HG03196 (cell line): ENCODE measurements around the gene USP43.
"Not testable (repeated sequence)": the region's sequence is repeated elsewhere in the genome, so short reads cannot be mapped to it uniquely, and the experiment has no call there.

Experiments used
- ATAC-seq: cut with Tn5 transposase; IDR thresholded peaks from one replicate; pipeline ENCODE4 v1.9.1; 2021; ENCODE audit not compliant: unreplicated experiment

The USP43 gene

GRCh38 chr17:9644910-9645751, at the start of gene USP43:
TSS of gene USP43 (plus strand) at chr17:9645517. CDS start at chr17:9645633, 116 bp downstream.
- ATAC-seq = no peak

- ATAC-seq = not testable (repeated sequence)
Observed at GRCh38 chr17:9597638-9598037, 47.7 kb upstream of the USP43 start.

DNA sequence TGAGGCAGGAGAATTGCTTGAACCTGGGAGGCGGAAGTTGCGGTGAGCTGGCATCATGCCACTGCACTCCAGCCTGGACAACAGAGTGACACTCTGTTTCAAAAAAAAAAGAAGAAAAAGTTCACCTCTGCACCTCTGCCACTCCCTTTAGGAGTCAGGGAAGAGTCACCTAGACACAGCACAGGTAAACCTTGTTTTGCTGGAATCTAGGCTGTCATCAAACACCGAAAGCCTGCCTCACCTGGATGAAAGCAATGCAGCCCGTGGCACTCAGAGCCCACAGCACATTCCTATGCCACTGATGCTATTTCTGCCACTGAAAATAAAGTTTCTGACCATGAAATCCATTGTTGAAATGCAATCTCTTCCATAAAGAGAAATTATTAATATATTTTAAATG, 46.7 kb upstream of the USP43 start:
- no peak for ATAC-seq

DNA sequence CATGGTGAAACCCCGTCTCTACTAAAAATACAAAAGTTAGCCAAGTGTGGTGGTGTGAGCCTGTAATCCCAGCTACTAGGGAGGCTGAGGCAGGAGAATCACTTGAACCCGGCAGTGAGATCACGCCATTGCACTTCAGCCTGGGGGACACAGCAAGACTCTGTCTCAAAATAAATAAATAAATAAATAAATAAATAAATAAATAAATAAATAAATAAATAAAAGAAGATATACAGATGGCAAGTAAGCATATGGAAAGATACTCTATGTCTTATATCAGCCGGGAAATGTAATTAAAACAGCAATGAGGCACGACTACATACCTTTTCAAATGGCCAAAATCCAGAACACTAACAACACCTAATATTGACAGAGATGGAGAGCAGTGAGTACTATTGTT, 40.7 kb upstream of the USP43 start:
- not testable (repeated sequence) for ATAC-seq

GRCh38 chr17:9606453-9606852, 38.9 kb upstream of the USP43 start:
- ATAC-seq = no peak

- ATAC-seq = not testable (repeated sequence)
Observed at GRCh38 chr17:9607058-9607457, 38.3 kb upstream of the USP43 start.

- ATAC-seq = no peak
Observed at GRCh38 chr17:9611557-9611956, 33.8 kb upstream of the USP43 start.

DNA sequence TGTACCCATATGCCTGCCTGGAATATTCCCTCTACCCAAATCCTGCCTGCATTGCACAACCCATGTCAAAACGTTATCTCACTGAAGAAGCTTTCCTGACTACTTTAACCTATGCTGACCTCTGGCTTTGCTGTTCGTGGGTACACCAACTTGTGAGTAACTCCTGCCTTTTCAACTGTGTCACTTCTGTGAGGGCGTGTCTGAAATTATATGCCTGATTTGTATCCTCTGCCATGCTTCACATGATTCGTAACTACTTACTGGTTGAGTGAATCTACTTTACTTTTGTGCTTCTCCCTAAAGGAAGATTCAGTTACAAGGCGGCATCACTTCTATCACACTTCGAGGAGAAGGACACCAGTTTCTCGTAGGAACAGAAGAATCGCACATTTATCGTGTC, 33.3 kb upstream of the USP43 start:
- no peak for ATAC-seq

- ATAC-seq = no peak
Observed at GRCh38 chr17:9615486-9615885, 29.8 kb upstream of the USP43 start.

- no peak for ATAC-seq
Observed at GRCh38 chr17:9622961-9623360, 22.4 kb upstream of the USP43 start.

- ATAC-seq = no peak
Observed at GRCh38 chr17:9628509-9628908, 16.8 kb upstream of the USP43 start.

GRCh38 chr17:9632741-9633140, 12.6 kb upstream of the USP43 start:
- no peak for ATAC-seq

DNA sequence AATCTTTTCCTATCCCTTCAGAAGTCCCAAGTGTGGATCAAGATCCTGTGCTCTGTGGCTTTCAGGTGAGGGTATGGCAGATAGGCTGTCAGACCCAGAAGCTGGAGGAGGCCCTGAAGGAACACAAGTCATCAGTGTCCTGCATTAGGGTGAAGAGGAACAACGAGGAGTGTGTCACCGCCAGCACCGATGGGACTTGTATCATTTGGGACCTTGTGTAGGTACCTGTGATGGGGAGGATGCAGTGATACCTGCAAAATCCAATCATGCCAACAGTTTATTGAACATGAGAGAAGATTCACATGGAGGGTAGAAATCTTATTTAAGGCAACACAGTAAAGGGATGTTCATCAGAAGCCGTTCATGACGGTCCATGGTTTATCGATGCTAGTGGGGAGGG, 10.0 kb upstream of the USP43 start:
- no peak for ATAC-seq

GRCh38 chr17:9636501-9636900, 8.8 kb upstream of the USP43 start:
- no peak for ATAC-seq

DNA sequence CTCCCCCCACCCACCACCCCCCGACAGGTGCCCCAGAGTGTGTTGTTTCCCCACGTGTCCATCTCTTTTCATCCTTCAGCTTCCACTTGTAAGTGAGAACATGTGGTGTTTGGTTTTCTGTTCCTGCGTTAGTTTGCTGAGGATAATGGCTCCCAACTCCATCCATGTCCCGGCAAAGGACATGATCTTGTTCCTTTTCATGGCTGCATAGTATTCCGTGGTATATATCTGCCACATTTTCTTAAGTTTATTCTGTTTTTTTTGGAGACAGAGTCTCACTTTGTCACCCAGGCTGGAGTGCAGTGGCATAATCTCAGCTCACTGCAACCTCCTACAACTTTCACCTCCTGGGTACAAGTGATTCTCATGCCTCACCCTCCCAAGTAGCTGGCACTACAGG, 4.9 kb upstream of the USP43 start:
- ATAC-seq = not testable (repeated sequence)

DNA sequence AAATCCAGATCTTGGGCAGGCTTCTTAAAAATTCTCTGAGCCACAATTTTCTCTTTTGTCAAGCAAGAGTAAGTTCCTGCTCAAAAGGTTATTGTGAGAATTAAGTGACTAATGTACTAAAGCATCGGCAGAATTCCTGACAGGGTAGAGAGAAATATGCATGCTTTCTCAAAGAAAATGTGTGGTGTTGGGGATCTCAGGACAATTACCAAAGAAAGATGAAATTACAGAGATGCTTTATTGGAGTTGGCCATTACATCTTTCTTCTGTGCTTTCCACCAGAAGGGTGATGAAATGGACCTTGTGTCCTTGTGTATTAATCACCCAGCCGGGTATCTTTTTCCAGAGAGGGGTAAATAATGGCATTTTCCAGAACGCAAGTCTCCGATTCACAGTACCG, 1.7 kb upstream of the USP43 start:
- ATAC-seq = no peak

DNA sequence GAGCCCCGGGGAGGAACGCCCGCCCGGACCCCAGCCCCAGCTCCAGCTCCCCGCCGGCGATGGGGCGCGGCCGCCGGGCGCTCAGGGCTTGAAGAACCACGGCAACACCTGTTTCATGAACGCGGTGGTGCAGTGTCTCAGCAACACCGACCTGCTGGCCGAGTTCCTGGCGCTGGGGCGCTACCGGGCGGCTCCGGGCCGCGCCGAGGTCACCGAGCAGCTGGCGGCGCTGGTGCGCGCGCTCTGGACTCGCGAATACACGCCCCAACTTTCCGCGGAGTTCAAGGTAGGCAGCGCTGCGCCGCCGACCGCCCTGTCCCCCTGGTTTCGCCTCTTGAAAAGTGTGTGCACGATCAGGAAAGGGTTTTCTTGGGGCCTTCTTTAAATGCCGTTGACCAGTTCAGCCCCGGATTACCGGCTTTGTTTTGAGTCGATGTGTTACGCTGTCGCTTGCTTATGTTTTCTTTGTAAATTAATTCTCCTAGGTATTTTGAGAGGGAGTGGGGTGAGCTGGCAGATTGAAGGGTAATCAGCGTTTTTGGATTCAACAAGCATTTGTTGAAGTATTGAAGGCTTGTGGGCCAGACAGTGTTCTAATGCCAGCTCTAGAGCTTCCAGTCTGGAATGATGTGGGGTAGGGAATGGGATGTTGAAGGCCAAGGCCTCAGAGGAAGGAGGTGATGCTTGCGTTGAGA, 681 bp downstream of the USP43 start:
- ATAC-seq = no peak

GRCh38 chr17:9646546-9646885, 1.2 kb downstream of the USP43 start:
- ATAC-seq = no peak

GRCh38 chr17:9647014-9647413, 1.7 kb downstream of the USP43 start:
- no peak for ATAC-seq

- ATAC-seq = no peak
Observed at GRCh38 chr17:9648521-9649110, 3.3 kb downstream of the USP43 start.

DNA sequence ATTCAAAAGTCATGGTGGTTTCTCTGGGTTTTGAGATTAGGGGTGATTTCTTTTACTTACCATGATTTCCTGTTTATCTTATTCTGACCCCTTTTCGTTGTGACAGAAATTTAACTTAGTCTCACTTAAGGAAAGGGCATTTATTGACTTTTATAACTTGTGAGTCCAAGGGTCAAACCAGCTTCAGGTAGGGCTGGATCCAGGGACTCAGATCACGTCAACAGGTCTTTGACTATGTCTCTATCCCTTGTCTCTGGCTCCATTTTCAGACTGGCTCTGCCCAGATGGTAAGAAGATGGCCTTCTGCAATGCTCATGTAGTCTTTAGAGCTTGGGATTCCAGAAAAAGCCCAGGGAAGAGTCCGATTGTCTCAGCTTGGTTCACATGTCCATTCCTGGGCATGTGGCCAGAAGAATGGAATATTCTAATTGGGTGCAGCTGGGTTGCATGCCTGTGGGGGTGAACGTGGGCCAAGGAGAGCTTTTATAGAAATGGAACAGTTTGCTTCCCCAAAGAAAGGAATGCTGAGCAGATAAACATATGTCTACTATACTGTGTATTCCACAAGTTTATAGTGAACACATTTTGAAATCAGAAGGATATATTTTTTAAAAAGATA, 13.4 kb downstream of the USP43 start:
- no peak for ATAC-seq

- no peak for ATAC-seq
Observed at GRCh38 chr17:9661027-9661426, 15.7 kb downstream of the USP43 start.
